GM19463 (cell line): ENCODE results near the gene EGLN3.

Experiments
- ATAC-seq: cut with Tn5 transposase; IDR thresholded peaks from one replicate; pipeline ENCODE4 v1.9.1; 2021; ENCODE audit warnings: mild to moderate bottlenecking, moderate library complexity; ENCODE audit not compliant: unreplicated experiment

Gene EGLN3

DNA sequence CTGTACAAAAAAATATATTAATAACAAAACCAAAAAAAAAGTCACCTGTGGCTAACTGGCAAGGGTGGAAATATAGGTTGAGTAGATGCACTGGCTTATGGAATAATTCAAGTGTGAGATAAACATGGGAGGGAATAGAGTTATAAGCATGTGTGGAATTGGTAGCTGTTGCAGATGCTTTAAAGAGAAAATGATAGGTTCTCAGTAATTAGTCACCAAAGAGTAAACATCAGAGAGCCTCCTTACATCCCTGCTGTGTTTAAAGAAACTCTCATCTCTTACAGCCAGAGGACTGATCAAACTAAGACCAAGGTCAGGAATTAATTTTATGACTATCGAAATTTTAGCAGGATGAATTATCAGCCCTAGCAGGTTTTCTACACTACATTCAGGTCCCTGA, 70.5 kb downstream of the EGLN3 start:
- ATAC-seq, result no peak

DNA sequence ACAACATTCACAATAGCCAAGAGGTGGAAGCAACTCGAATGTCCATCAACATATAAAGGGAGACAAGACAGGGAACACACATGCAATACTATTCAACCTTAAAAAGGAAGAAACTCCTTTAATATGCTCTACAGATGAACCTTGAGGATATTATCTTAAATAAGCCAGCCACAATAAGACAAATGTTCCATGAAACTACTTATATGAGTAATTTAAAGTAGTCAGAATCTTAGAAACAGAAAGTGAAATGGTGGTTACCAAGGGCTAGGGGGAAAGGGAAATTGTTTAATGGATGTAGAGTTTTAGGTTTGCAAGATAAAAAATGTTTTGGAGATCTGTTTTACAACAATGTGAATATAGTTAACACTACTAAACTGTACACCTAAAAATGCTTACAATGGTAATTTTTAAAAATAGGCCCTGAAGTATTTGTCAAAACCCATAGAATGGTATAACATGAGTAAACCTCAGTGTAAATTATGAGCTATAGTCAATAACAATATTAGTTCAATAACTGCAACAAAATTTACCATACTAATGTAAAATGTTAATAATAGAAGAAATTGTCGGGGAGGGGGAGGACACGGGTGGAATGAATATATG, 71.1 kb downstream of the EGLN3 start:
- ATAC-seq, result no peak

DNA sequence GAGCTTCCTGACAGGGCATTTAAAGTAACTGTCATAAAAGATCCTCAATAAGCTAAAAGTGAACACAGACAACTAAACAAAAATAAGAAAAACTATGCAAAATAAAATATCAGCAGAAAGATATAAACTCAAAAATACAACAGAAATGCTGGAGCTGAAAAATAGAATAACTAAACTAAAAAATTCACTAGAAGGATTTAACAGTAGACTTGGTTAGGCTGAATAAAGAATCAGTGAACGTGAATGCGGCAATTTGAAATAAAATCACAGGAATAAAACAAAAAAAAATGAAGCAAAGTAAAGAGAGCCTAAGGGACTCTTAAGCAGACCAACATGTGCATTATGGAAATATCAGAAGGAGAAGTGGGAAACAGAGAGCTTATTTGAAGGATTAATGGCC, 74.6 kb downstream of the EGLN3 start:
- ATAC-seq, result no peak
